HFF-Myc (cell line): ENCODE results near the gene CHST15.

Source experiments
- DNase-seq: peaks from one replicate; pipeline ENCODE4 v3.0.0-alpha.2; 2011; ENCODE audit warnings: low read depth; ENCODE audit errors: extremely low read depth
- H3K4me3 ChIP-seq: replicated peaks from 2 replicates; pipeline ENCODE4 v1.5.1; 2011; ENCODE audit warnings: low read depth, mild to moderate bottlenecking, control low read depth, low read length
- CTCF ChIP-seq: IDR thresholded peaks from 2 replicates; pipeline ENCODE4 v1.5.1; 2012; ENCODE audit warnings: mild to moderate bottlenecking, low read depth, low read length, control low read depth; ENCODE audit errors: missing control alignments

Gene CHST15

DNA sequence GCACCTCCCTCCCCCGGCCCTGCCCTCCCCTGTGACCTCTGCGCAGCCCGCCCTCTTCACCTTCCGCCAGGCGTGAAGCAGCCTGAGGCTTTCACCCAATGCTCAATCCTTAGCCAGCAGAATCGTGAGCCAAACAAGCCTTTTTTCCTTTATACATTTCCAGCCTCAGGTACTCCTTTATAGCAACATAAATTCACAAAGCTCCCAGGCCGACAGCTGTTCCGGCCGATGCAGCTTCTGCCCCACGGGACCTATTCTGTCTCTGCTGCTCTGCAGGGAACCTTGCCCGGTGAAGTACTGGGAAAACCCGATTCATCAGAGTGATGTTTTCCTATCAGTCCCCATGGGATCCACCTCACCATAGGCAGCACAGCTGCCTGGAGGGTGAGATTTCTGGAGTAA lies 87.4 kb downstream of the CHST15 start:
- no peak overlapping the region for H3K4me3 ChIP-seq
- no peak for DNase-seq
- no peak for TF ChIP-seq CTCF

GRCh38 chr10:124005091-124005490 lies 88.3 kb downstream of the CHST15 start:
- DNase-seq = no peak
- no peak for TF ChIP-seq CTCF
- H3K4me3 ChIP-seq = no peak overlapping the region

DNA sequence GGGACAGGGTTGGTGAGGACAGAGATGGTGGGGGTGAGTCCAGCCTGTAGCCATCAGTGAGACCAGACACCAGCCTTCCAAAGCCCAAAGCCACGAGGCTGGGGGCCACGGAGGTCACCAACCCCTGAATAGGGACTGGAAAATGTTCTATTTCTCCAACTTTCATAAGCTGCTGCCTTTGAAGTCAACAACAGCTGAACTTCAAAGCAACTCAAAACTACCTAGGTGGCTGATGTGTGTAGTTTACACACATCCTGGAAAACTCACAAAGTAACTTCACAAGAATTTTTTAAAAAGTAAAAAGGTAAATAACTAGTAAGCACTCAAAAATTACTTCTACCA lies 88.8 kb downstream of the CHST15 start:
- no peak overlapping the region for H3K4me3 ChIP-seq
- DNase-seq = no peak
- no peak for TF ChIP-seq CTCF

DNA sequence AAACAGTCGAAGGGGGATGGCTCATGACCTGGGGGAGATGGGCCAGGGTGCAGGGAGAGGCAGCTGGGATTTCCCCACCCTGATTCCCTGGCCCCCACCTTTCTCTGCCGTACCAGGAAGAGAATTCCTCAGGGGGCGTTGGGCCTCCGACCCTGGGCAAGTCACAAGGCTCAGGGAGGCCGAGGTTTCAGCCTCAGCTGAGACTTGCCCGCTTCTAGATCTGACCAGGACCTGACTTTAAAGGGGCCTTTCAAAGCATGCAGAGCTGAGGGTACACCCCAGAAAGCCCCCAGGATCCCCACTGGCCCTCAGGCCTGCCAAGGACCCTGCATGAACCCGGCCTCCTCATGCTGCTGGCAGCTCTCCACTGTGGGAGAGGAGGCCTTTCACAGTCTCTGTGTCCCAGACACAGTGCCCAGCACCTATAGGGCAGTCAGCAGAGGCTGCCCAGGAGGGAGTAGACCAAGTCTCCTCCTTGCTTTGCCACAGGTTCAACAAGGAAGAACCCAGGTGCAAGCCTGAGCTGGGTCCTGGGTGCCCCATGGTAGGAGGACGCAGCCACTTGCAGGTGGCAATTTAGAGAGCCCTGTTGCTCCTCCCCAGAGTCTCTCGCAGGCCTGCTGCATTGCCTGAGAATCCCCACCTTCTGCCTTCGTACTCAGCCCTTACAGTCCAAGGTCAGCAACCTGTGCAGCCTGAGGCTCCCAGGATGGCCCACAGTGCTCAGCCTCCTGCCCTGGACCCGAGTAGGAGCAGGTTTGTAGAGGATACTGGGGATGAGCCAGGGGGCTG lies 89.3 kb downstream of the CHST15 start:
- H3K4me3 ChIP-seq = no peak overlapping the region
- TF ChIP-seq CTCF = no peak
- DNase-seq = no peak

GRCh38 chr10:124003481-124003870 lies 89.9 kb downstream of the CHST15 start:
- no peak overlapping the region for H3K4me3 ChIP-seq
- DNase-seq = no peak
- TF ChIP-seq CTCF = no peak

DNA sequence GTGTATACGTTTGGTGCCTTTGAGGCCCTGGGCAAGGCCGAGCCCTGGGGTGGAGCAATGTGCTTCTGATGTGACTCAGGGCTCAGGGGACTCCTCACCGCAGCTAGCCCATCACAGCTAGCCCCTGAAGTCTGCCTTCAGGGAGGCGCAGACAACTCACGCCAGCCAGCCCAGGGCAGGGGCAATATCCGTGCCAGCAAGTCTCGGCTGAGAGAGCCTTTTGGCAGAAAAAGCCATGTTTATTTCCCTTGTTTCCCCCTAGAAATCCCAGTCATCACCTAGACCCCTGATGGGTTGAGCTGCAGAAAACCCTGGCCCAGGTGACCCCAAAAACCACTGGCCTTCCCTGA lies 90.4 kb downstream of the CHST15 start:
- TF ChIP-seq CTCF = no peak
- no peak overlapping the region for H3K4me3 ChIP-seq

More for the DNA sequence above, 90.4 kb downstream of the CHST15 start:
- no peak for DNase-seq
